HG02763 (cell line): Measurements from ENCODE around the gene MRPL12.
"Not testable (repeated sequence)": the region's sequence is repeated elsewhere in the genome, so short reads cannot be mapped to it uniquely, and the experiment has no call there.

ENCODE experiments used
- ATAC-seq: cut with Tn5 transposase; IDR thresholded peaks from one replicate; pipeline ENCODE4 v1.9.1; 2021; ENCODE audit warnings: mild to moderate bottlenecking, moderate library complexity; ENCODE audit not compliant: unreplicated experiment

The MRPL12 gene

GRCh38 chr17:81737947-81738800 lies 35.0 kb downstream of the MRPL12 start:
- ATAC-seq = no peak

- ATAC-seq = no peak
Observed at GRCh38 chr17:81738801-81739393, 35.7 kb downstream of the MRPL12 start.

DNA sequence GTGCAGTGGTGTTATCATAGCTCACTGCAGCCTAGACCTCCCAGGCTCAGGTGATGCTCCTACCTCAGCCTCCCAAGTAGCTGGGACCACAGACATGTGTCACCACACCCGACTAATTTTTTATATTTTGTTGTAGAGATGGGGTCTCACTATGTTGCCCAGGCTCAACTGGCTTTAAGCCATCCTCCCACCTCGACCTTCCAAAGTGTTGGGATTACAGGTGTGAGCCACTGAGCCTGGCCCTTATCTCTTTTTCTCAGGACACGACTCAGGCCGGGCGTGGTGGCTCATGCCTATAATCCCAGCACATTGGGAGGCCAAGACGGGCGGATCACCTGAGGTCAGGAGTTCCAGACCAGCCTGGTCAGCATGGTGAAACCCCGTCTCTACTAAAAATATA lies 36.4 kb downstream of the MRPL12 start:
- ATAC-seq = not testable (repeated sequence)

DNA sequence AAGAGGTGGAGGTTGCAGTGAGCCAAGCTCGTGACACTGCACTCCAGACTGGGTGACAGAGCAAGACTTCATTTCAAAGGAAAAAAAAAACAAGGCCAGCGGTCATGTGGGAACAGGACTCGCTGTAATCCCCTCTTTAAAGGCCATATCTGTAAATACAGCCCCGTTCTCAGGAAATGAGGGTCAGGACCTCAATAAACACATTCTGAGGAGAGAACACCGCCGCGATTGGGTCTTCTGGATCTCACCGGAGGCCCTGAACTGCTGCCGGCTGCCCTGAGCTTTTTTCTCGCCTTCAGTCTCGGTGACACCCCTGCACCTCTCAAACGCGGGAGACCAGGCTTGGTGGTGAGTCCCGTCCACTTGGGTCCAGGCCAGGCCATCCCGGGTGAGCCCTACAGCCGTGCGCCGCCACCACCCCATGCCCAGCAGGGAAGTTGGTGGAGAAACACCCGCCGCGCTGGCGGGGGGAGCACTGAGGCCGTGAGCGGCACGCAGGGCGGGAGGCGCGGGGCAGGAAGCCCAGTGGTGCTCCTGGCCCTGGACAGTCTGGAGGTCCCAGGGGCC lies 37.3 kb downstream of the MRPL12 start:
- ATAC-seq = no peak

DNA sequence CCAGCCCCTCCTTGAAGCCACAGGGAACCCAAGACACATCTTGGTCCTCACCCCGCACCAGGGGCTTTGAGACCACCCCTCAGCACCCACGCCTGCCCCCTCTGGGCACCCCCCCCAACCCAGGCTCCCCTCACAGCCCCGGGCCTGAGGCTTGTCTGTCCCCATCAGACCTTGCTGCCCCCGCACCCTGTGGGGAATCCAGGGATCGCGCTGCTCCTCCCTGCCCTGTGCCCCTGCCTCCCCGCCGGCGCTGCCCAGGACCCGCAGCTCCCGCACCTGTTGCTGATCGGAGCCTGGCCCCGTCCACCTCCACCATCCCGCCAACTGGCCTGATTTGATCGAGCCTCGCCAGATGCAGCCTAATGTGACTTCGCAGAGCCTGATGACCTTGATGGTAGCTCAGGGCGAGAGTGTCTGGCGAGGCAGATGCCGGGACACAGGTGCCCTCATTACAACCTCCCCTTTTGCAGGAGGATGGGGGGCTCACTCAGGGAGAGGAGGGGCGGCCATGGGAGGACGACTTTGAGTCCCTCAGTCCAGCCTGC lies 38.0 kb downstream of the MRPL12 start:
- no peak for ATAC-seq

- no peak for ATAC-seq
Observed at GRCh38 chr17:81741594-81742452, 38.7 kb downstream of the MRPL12 start.
